Common myeloid progenitor, CD34-positive (primary cell): Measurements from ENCODE around the gene HEY2.

ENCODE experiments used
- CTCF ChIA-PET: fragments of 350-600 bp; sonication (Branson Sonifier 250); formaldehyde crosslinking; loops from one replicate; lab custom pipeline; 2021; ENCODE audit warnings: antibody characterized with exemption; lab: Charles Lee
- POLR2A ChIA-PET: fragments of 350-600 bp; sonication (Branson Sonifier 250); formaldehyde crosslinking; loops from one replicate; lab custom pipeline; 2021; ENCODE audit warnings: antibody characterized with exemption; lab: Charles Lee
- DNase-seq, 3 donors: peaks; one replicate each; pipeline versions ENCODE4 v3.0.0 to v3.0.0-alpha.2; 2013
- H3K27ac ChIP-seq, 2 experiments: 1 replicate in 1 of 2; 2 replicates in 1 of 2; pipeline ENCODE4 v1.7.0; 2013; ENCODE audit warnings: inconsistent platforms in 2 of 2, low read length in 2 of 2, mild to moderate bottlenecking in 2 of 2, low read depth in 1 of 2, moderate library complexity in 1 of 2; ENCODE audit not compliant: severe bottlenecking in 2 of 2, insufficient read depth in 1 of 2, poor library complexity in 1 of 2
- H3K27me3 ChIP-seq, 5 experiments: replicated peaks in 2 of 5; 1 replicate in 3 of 5; 2 replicates in 2 of 5; pipeline versions ENCODE4 v1.6.1 to v1.7.0; 2013; ENCODE audit warnings: low read length in 4 of 5, mild to moderate bottlenecking in 2 of 5, moderate library complexity in 2 of 5, inconsistent platforms in 1 of 5; ENCODE audit not compliant: insufficient read depth in 5 of 5, control insufficient read depth in 4 of 5
- H3K36me3 ChIP-seq, 4 experiments: 1 replicate in 2 of 4; 2 replicates in 2 of 4; pipeline versions ENCODE4 v1.6.1 to v1.7.0; 2013; ENCODE audit warnings: low read length in 3 of 4, control low read depth in 1 of 4, mild to moderate bottlenecking in 1 of 4; ENCODE audit not compliant: control insufficient read depth in 4 of 4, insufficient read depth in 4 of 4
- H3K4me1 ChIP-seq, 4 experiments: 1 replicate in 3 of 4; 2 replicates in 1 of 4; pipeline versions ENCODE4 v1.6.1 to v1.7.1; 2013; ENCODE audit warnings: low read length in 3 of 4, mild to moderate bottlenecking in 3 of 4, control low read depth in 1 of 4, inconsistent platforms in 1 of 4, moderate library complexity in 1 of 4; ENCODE audit not compliant: control insufficient read depth in 4 of 4, insufficient read depth in 4 of 4; ENCODE audit errors: control extremely low read depth in 1 of 4
- H3K4me3 ChIP-seq, 7 experiments: 1 replicate in 4 of 7; 2 replicates in 3 of 7; pipeline versions ENCODE4 v1.5.1 to v1.7.0; 2013; ENCODE audit warnings: mild to moderate bottlenecking in 7 of 7, low read length in 6 of 7, moderate library complexity in 6 of 7, inconsistent platforms in 2 of 7, low read depth in 2 of 7, control low read depth in 1 of 7; ENCODE audit not compliant: insufficient read depth in 4 of 7, control insufficient read depth in 1 of 7; ENCODE audit errors: extremely low read depth in 1 of 7
- H3K9me3 ChIP-seq, 5 experiments: 1 replicate in 4 of 5; 2 replicates in 1 of 5; pipeline versions ENCODE4 v1.6.1 to v1.7.1; 2013; ENCODE audit warnings: low read length in 4 of 5, mild to moderate bottlenecking in 2 of 5, inconsistent platforms in 1 of 5, low read depth in 1 of 5, moderate library complexity in 1 of 5; ENCODE audit not compliant: control insufficient read depth in 4 of 5, insufficient read depth in 2 of 5; ENCODE audit errors: control extremely low read depth in 1 of 5
- WGBS: methylation state at CpG from one replicate; pipeline ENCODE4 v1.1.5; 2013; ENCODE audit not compliant: insufficient coverage; 5-methylcytosine and 5-hydroxymethylcytosine counted together

The HEY2 gene

GRCh38 chr6:125714441-125715090, 34.9 kb upstream of the HEY2 start:
- Histone ChIP-seq H3K4me1 (peaks cover 0 to 4% (median 0%) of the 10 kb centered on the region in 4 experiments), H3K9me3 (peaks cover 0 to 11% (median 3%) of the 10 kb centered on the region in 5 experiments), H3K4me3 (no peak overlapping the region), H3K36me3 (no peaks in the 10 kb centered on the region), H3K27me3 (peaks cover 0 to 2% (median 0%) of the 10 kb centered on the region in 5 experiments), H3K27ac (no peak overlapping the region)
- DNase-seq: no peak
- ChIA-PET POLR2A (no interaction called here), CTCF (interaction anchor here (1.7 kb wide), 1 partner anchor 17 kb away, joined by 3 read pairs; no protein-coding TSS in a partner anchor)
- WGBS: 100% methylated on average over 1 of the region's 2 CpGs

- ChIA-PET POLR2A (no interaction called here), CTCF (interaction anchor here (1.0 kb wide), 1 partner anchor 403 kb away, joined by 3 read pairs; no protein-coding TSS in a partner anchor)
- H3K27me3 ChIP-seq: peaks cover 0 to 7% (median 0%) of the 10 kb centered on the region in 5 experiments
- H3K36me3 ChIP-seq: no peaks in the 10 kb centered on the region
- WGBS: 0% methylated on average over 1 of the region's 2 CpGs
- DNase-seq: no peak
- no peak overlapping the region for H3K27ac ChIP-seq
- H3K4me3 ChIP-seq: no peak overlapping the region
- H3K4me1 ChIP-seq: peaks cover 0 to 4% (median 0%) of the 10 kb centered on the region in 4 experiments
- no peaks in the 10 kb centered on the region for H3K9me3 ChIP-seq
These were observed 32.2 kb upstream of the HEY2 start for GRCh38 chr6:125717120-125717731.

GRCh38 chr6:125718109-125718508, 31.3 kb upstream of the HEY2 start:
- POLR2A ChIA-PET: interaction anchor here (0.6 kb wide), 1 partner anchor 105 kb away, joined by 3 read pairs; no protein-coding TSS in a partner anchor
- CTCF ChIA-PET: no interaction called here
- no peak overlapping the region for H3K4me3 ChIP-seq
- no peaks in the 10 kb centered on the region for H3K36me3 ChIP-seq
- peaks cover 0 to 4% (median 0%) of the 10 kb centered on the region in 4 experiments for H3K4me1 ChIP-seq
- no peak overlapping the region for H3K27ac ChIP-seq
- peaks cover 0 to 7% (median 0%) of the 10 kb centered on the region in 5 experiments for H3K27me3 ChIP-seq
- WGBS: 100% methylated on average over 1 of the region's 2 CpGs
- no peak for DNase-seq
- H3K9me3 ChIP-seq: no peaks in the 10 kb centered on the region

- H3K9me3 ChIP-seq: no peaks in the 10 kb centered on the region
- H3K4me1 ChIP-seq: peaks cover 0 to 3% (median 0%) of the 10 kb centered on the region in 4 experiments
- no peak for DNase-seq
- H3K27me3 ChIP-seq: peaks cover 0 to 8% (median 6%) of the 10 kb centered on the region in 5 experiments
- no peaks in the 10 kb centered on the region for H3K36me3 ChIP-seq
- H3K27ac ChIP-seq: no peak overlapping the region
- CTCF ChIA-PET: no interaction called here
- POLR2A ChIA-PET: no interaction called here
- no peak overlapping the region for H3K4me3 ChIP-seq
These were observed 26.5 kb upstream of the HEY2 start for GRCh38 chr6:125722886-125723285.

- Histone ChIP-seq H3K9me3 (no peaks in the 10 kb centered on the region), H3K27ac (no peak overlapping the region), H3K4me1 (no peaks in the 10 kb centered on the region), H3K4me3 (no peak overlapping the region), H3K36me3 (no peaks in the 10 kb centered on the region), H3K27me3 (peaks cover 0 to 11% (median under 1%) of the 10 kb centered on the region in 5 experiments)
- no peak for DNase-seq
- ChIA-PET POLR2A (no interaction called here), CTCF (no interaction called here)
These were observed 22.2 kb upstream of the HEY2 start for GRCh38 chr6:125727216-125727615.

- ChIA-PET CTCF (no interaction called here), POLR2A (interaction anchor here (0.7 kb wide), 1 partner anchor 13 kb away, joined by 6 read pairs; no protein-coding TSS in a partner anchor)
- peaks cover 0 to 9% (median 4%) of the 10 kb centered on the region in 5 experiments for H3K27me3 ChIP-seq
- H3K36me3 ChIP-seq: no peaks in the 10 kb centered on the region
- DNase-seq: no peak
- WGBS: 86% methylated on average over 1 of the region's 1 CpG
- no peak overlapping the region for H3K27ac ChIP-seq
- H3K4me3 ChIP-seq: no peak overlapping the region
- no peaks in the 10 kb centered on the region for H3K4me1 ChIP-seq
- no peaks in the 10 kb centered on the region for H3K9me3 ChIP-seq
These were observed 20.7 kb upstream of the HEY2 start for GRCh38 chr6:125728739-125729138.

- H3K36me3 ChIP-seq: no peaks in the 10 kb centered on the region
- H3K4me1 ChIP-seq: no peaks in the 10 kb centered on the region
- ChIA-PET POLR2A (no interaction called here), CTCF (no interaction called here)
- no peaks in the 10 kb centered on the region for H3K9me3 ChIP-seq
- H3K4me3 ChIP-seq: no peak overlapping the region
- no CpG with 5 or more reads among the region's 2 CpGs for WGBS
- no peak overlapping the region for H3K27ac ChIP-seq
- peaks cover 0 to 12% (median 7%) of the 10 kb centered on the region in 5 experiments for H3K27me3 ChIP-seq
- no peak for DNase-seq
These were observed 19.4 kb upstream of the HEY2 start for GRCh38 chr6:125729983-125730382.
